Ovary (tissue), 9 donors: ENCODE data around the gene KIF5A. TPM values are rescaled to one million over a fixed set of nuclear protein-coding genes. Genes with fewer than 3 reads are reported as not detected.
"Not testable (repeated sequence)": the region's sequence is repeated elsewhere in the genome, so short reads cannot be mapped to it uniquely, and the experiment has no call there.

Source experiments
- DNase-seq, 5 donors: peaks; one replicate each; pipeline ENCODE4 v3.0.0-alpha.2; 2019 to 2020
- H3K27ac ChIP-seq, 2 donors: fragments of 200-600 bp; one replicate each; pipeline versions ENCODE4 v1.5.1 to v1.8.0; 2019 to 2022
- H3K27me3 ChIP-seq: fragments of 200-600 bp; one replicate; pipeline ENCODE4 v1.8.0; 2022
- H3K36me3 ChIP-seq: fragments of 200-600 bp; sonication (generic); one replicate; pipeline ENCODE4 v1.5.1; 2019
- H3K4me1 ChIP-seq: one replicate; pipeline ENCODE4 v1.8.1; 2013; ENCODE audit warnings: mild to moderate bottlenecking, moderate library complexity; ENCODE audit not compliant: insufficient read depth
- H3K4me3 ChIP-seq: fragments of 200-600 bp; sonication (generic); one replicate; pipeline ENCODE4 v1.5.1; 2017
- H3K9me3 ChIP-seq, 2 donors: fragments of 200-600 bp in 1 of 2; sonication (generic) in 1 of 2; one replicate each; pipeline versions ENCODE4 v1.5.1 to v1.8.1; 2013 to 2019; ENCODE audit warnings: mild to moderate bottlenecking in 1 of 2, moderate library complexity in 1 of 2
- EP300 ChIP-seq: sonication (generic); formaldehyde crosslinking; IDR thresholded peaks from one replicate; pipeline ENCODE4 v1.6.1; 2017; ENCODE audit warnings: antibody characterized with exemption
- POLR2A ChIP-seq: fragments of 450-650 bp; IDR thresholded peaks from one replicate; pipeline ENCODE4 v1.6.1; 2017; ENCODE audit warnings: antibody characterized with exemption, mild to moderate bottlenecking, moderate library complexity
- WGBS, 3 donors: extraction: QIAGEN DNeasy Blood & Tissue Kit in 1 of 3; methylation state at CpG; one replicate each; pipeline versions ENCODE4 v1.1.5 to v1.1.7; 2013 to 2017; 5-methylcytosine and 5-hydroxymethylcytosine counted together
- intact Hi-C, 4 donors: fragments of 100-400 bp; cut with DNase I; formaldehyde crosslinking; loops; one replicate each; pipeline versions ENCODE4 v1.11.0 to v1.15.1; 2022 to 2023
- polyA plus RNA-seq, 2 donors: library from polyadenylated mRNA; stranded (reverse); fragments of 200-250 nt in 1 of 2; fragments of 350-450 nt in 1 of 2; fragmentation: Illumina TruSeq in 1 of 2; extraction: RNeasy Lipid Tissue Mini Kit (QIAGEN cat#74804) in 1 of 2; gene quantifications; one replicate each; pipeline ENCODE4 v1.2.3, GENCODE V29; 2013 to 2014
- total RNA-seq, 7 donors: library from RNA; depleted of rRNA in 2 of 7; stranded (reverse); fragments of >200 nt in 2 of 7; fragmentation: NEBNext Ultra II Directional in 3 of 7; extraction: Animal tissue kit (Norgen Biotek cat#: 25700) in 3 of 7; gene quantifications; one replicate each; pipeline versions ENCODE4 v1.1.0 to v1.2.4, GENCODE V29; 2016 to 2023
- TF ChIP-seq, protein P1 (sequence below), 3 donors: fragments of 450-650 bp in 2 of 3; fragments of 200-600 bp in 1 of 3; IDR thresholded peaks; one replicate each; pipeline versions ENCODE4 v1.5.1 to v1.8.0; 2016 to 2022; ENCODE audit warnings: antibody characterized with exemption in 3 of 3, mild to moderate bottlenecking in 1 of 3
- donor health status: DM: no; HTN: no; CAD: no; lungs with moderate emphysema.
- donor health status: DM: no; HTN: no; CAD: no.
- donor health status: Bipolar disorder and iron deficiency.
- donor health status: DM: yes; HTN: yes; CAD: no.
- donor health status: DM: no; HTN: no; CAD: no.
- donor health status: DM: yes; HTN: yes; CAD: no.

Gene KIF5A
- total and polyA plus RNA-seq, 9 donors: 0.08 to 0.48 (median 0.30) TPM; not detected in 1

DNA sequence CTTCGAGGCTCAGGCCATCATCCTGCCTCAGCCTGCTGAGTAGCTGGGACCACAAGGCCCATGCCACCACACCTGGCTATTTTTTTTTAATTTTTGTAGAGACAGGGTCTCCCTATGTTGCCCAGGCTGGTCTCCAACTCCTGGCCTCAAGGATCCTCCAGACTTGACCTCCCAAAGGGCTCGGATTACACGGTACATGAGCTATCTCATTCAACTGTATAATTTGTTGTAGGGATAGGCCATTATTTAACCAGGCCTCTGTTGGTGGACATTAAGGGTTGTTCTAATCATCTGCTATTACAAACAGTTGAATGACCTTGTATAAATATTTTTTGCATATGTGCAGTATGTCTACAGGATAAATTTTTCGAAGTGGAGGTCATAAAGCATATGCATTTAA lies 9.0 kb downstream of the KIF5A start:
- no peaks in the 10 kb centered on the region for H3K9me3 ChIP-seq
- intact Hi-C loops: no loop called here
- H3K27me3 ChIP-seq: no peaks in the 10 kb centered on the region
- no peak overlapping the region for H3K4me3 ChIP-seq
- no peak overlapping the region for H3K27ac ChIP-seq
- 75 to 86% (median 80%) methylated on average over 4 of the region's 4 CpGs for WGBS, 3 donors
- H3K36me3 ChIP-seq: no peaks in the 10 kb centered on the region
- H3K4me1 ChIP-seq: no peaks in the 10 kb centered on the region
- TF ChIP-seq POLR2A: no peak
- TF ChIP-seq EP300: no peak
- TF ChIP-seq, protein P1, sequence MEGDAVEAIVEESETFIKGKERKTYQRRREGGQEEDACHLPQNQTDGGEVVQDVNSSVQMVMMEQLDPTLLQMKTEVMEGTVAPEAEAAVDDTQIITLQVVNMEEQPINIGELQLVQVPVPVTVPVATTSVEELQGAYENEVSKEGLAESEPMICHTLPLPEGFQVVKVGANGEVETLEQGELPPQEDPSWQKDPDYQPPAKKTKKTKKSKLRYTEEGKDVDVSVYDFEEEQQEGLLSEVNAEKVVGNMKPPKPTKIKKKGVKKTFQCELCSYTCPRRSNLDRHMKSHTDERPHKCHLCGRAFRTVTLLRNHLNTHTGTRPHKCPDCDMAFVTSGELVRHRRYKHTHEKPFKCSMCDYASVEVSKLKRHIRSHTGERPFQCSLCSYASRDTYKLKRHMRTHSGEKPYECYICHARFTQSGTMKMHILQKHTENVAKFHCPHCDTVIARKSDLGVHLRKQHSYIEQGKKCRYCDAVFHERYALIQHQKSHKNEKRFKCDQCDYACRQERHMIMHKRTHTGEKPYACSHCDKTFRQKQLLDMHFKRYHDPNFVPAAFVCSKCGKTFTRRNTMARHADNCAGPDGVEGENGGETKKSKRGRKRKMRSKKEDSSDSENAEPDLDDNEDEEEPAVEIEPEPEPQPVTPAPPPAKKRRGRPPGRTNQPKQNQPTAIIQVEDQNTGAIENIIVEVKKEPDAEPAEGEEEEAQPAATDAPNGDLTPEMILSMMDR (IDR thresholded peaks at IDR 0.05): no peak
- DNase-seq: no peak

DNA sequence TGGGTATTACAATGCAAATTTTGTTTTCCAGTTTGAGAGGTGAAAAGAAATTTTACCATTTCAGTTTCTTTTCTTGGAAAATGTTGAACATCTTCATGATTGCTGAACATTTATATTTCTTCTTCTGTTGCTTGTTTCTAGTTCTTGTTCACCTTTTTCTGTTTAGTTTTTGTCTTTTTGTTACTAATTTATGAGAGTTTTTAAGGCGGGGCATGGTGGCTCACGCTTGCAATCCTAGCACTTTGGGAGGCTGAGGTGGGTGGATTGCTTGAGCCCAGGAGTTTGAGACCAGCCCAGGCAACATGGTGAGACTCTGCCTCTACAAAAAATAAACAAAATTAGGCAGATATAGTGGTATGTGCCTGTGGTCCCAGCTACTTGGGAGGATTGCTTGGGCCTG lies 10.7 kb downstream of the KIF5A start:
- Histone ChIP-seq H3K4me1 (no peaks in the 10 kb centered on the region), H3K36me3 (no peaks in the 10 kb centered on the region), H3K9me3 (no peaks in the 10 kb centered on the region), H3K27ac (no peak overlapping the region), H3K27me3 (no peaks in the 10 kb centered on the region), H3K4me3 (no peak overlapping the region)
- TF ChIP-seq, protein P1 (IDR thresholded peaks at IDR 0.05): no peak
- TF ChIP-seq POLR2A: no peak
- no peak for TF ChIP-seq EP300
- no peak for DNase-seq
- WGBS, 3 donors: 88 to 91% (median 89%) methylated on average over 2 of the region's 2 CpGs
- intact Hi-C loops: no loop called here

DNA sequence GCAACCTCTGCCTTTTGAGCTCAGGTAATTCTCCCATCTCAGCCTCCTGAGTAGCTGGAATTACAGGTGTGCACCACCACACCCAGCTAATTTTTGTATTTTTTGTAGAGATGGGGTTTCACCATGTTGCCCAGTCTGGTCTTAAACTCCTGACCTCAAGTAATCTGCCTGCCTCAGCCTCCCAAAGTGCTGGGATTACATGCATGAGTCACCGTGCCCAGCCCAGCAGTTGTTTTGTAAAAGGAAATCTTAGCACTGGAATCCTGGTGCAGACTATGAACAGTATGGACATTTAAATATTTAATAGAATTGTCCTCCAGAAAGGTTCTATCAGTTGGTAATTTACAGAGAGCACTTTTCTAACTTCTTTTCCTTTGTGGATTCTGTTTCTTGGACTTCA lies 11.3 kb downstream of the KIF5A start:
- DNase-seq, intact Hi-C loops, H3K4me1 ChIP-seq, H3K27ac ChIP-seq, H3K4me3 ChIP-seq, H3K36me3 ChIP-seq, H3K27me3 ChIP-seq, H3K9me3 ChIP-seq: not testable (repeated sequence)
- WGBS, 3 donors: 41 to 83% (median 54%) methylated on average over 1 of the region's 1 CpG

DNA sequence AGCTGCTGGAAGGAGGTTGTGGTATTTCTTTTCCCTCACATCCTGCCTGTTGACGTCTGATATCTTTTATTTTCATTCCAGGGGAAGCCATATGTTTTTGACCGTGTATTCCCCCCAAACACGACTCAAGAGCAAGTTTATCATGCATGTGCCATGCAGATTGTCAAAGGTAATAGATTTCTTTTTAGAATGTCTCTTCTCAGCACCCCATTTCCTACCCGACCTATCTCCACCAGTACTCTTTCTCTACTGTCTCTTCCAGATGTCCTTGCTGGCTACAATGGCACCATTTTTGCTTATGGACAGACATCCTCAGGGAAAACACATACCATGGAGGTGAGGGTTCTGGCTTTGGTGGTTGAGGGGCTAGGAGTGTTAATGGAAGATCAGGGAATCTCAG lies 13.5 kb downstream of the KIF5A start:
- no peaks in the 10 kb centered on the region for H3K9me3 ChIP-seq
- H3K27ac ChIP-seq: no peak overlapping the region
- TF ChIP-seq POLR2A (no peak), EP300 (no peak)
- TF ChIP-seq, protein P1 (IDR thresholded peaks at IDR 0.05): no peak
- H3K4me3 ChIP-seq: no peak overlapping the region
- no peaks in the 10 kb centered on the region for H3K36me3 ChIP-seq
- 21 to 41% (median 26%) methylated on average over 4 of the region's 4 CpGs for whole genome bisulfite sequencing, 3 donors
- no peaks in the 10 kb centered on the region for H3K4me1 ChIP-seq
- H3K27me3 ChIP-seq: no peaks in the 10 kb centered on the region
- intact Hi-C loops: no loop called here
- DNase-seq: no peak

DNA sequence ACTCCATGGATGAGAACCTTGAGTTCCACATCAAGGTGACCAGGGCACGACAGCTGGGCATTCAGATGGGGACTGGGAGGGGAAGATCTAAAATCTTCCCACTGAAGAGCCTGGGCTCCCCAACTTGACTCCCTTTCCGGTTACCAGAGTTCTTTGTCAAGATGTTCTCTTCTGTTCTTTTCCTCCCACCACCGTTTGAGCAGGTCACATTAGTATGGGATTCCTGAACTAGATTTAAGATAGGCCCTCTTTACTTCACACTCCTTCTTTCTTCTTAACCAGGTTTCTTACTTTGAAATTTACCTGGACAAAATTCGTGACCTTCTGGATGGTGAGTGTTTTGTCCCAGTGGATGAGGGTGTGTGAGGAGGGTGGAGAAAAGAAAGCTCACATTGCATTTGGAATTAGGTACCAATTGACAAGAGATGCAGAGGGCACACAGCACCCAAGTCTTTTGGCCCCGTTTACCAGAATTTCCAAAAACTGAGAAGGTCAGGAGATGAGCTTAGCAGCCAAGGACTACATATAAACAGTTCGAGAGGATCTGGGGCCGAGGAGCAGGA lies 14.4 kb downstream of the KIF5A start:
- Histone ChIP-seq H3K27me3 (no peaks in the 10 kb centered on the region), H3K4me1 (no peaks in the 10 kb centered on the region), H3K36me3 (no peaks in the 10 kb centered on the region), H3K9me3 (no peaks in the 10 kb centered on the region), H3K27ac (no peak overlapping the region), H3K4me3 (no peak overlapping the region)
- intact Hi-C loops: no loop called here
- DNase-seq: no peak
- TF ChIP-seq EP300: no peak
- WGBS, 3 donors: 81 to 85% (median 83%) methylated on average over 7 of the region's 7 CpGs
